Smooth muscle cell (in vitro differentiated cells): ENCODE results near the gene MGMT. TPM values are rescaled to one million over a fixed set of nuclear protein-coding genes. Genes with fewer than 3 reads are reported as not detected.

Experiments
- DNase-seq: peaks from one replicate; lab custom pipeline; 2025; ENCODE audit not compliant: unreplicated experiment; lab: John Stamatoyannopoulos, UW
- H2AFZ ChIP-seq: fragments of 200-600 bp; sonication (generic); 2 replicates; pipeline ENCODE4 v1.6.0; 2016; ENCODE audit warnings: antibody characterized with exemption, low read depth, mild to moderate bottlenecking
- H3F3A ChIP-seq: fragments of 200-600 bp; sonication (generic); 2 replicates; pipeline ENCODE4 v1.6.0; 2017; ENCODE audit warnings: antibody characterized with exemption, low read depth
- H3K27ac ChIP-seq: fragments of 200-600 bp; sonication (generic); 2 replicates; pipeline ENCODE4 v1.5.1; 2016; ENCODE audit warnings: low read depth, mild to moderate bottlenecking
- H3K27me3 ChIP-seq: fragments of 200-600 bp; sonication (generic); 2 replicates; pipeline ENCODE4 v1.6.1; 2016; ENCODE audit warnings: low read depth, mild to moderate bottlenecking
- H3K36me3 ChIP-seq: fragments of 200-600 bp; sonication (generic); 2 replicates; pipeline ENCODE4 v1.5.1; 2016; ENCODE audit warnings: low read depth
- H3K4me1 ChIP-seq: fragments of 200-600 bp; sonication (generic); 2 replicates; pipeline ENCODE4 v1.5.1; 2016; ENCODE audit warnings: low read depth
- H3K4me2 ChIP-seq: fragments of 200-600 bp; sonication (generic); 2 replicates; pipeline ENCODE4 v1.6.0; 2016; ENCODE audit warnings: mild to moderate bottlenecking
- H3K4me3 ChIP-seq: fragments of 200-600 bp; sonication (generic); 2 replicates; pipeline ENCODE4 v1.5.1; 2016; ENCODE audit warnings: mild to moderate bottlenecking
- H3K79me2 ChIP-seq: fragments of 200-600 bp; sonication (generic); 2 replicates; pipeline ENCODE4 v1.6.0; 2016; ENCODE audit warnings: low read depth, mild to moderate bottlenecking
- H3K9ac ChIP-seq: fragments of 200-600 bp; sonication (generic); 2 replicates; pipeline ENCODE4 v1.6.0; 2016; ENCODE audit warnings: low read depth
- H3K9me3 ChIP-seq: fragments of 200-600 bp; sonication (generic); replicated peaks from 2 replicates; pipeline ENCODE4 v1.5.1; 2016; ENCODE audit warnings: low read depth
- H4K20me1 ChIP-seq: fragments of 200-600 bp; sonication (generic); 2 replicates; pipeline ENCODE4 v1.6.0; 2016; ENCODE audit warnings: low read depth
- CTCF ChIP-seq: fragments of 200-600 bp; sonication (generic); IDR thresholded peaks from 2 replicates; pipeline ENCODE4 v1.5.1; 2017; ENCODE audit warnings: borderline replicate concordance, mild to moderate bottlenecking, antibody characterized with exemption; ENCODE audit not compliant: insufficient read depth, poor library complexity, severe bottlenecking
- WGBS: methylation state at CpG from one replicate; pipeline ENCODE4 v1.1.7; 2016; ENCODE audit warnings: low lambda C conversion rate; 5-methylcytosine and 5-hydroxymethylcytosine counted together
- polyA plus RNA-seq: library from polyadenylated mRNA; unstranded; fragments of >200 nt; fragmentation: Nextera tagmentation; extraction: Ambion mirVana; gene quantifications from 2 replicates; pipeline ENCODE4 v1.2.1, GENCODE V29; 2016
- total RNA-seq: library from RNA; depleted of rRNA; stranded (reverse); fragments of >200 nt; gene quantifications from 2 replicates; pipeline ENCODE4 v1.2.3, GENCODE V29; 2014

Gene MGMT
- total and polyA plus RNA-seq, 2 experiments from 2014 or later = 21.0 to 33.0 TPM

GRCh38 chr10:129507216-129507889 is 40.3 kb downstream of the MGMT start:
- Histone ChIP-seq H3K4me1 (no peaks in the 10 kb centered on the region), H3K4me3 (no peak overlapping the region), H3K9me3 (no peaks in the 10 kb centered on the region), H3K9ac (no peak overlapping the region), H2AFZ (no peak overlapping the region), H3K27ac (no peak overlapping the region), H3K79me2 (no peaks in the 10 kb centered on the region), H3K4me2 (no peak overlapping the region), H3F3A (no peaks in the 10 kb centered on the region), H4K20me1 (peaks cover 8% of the 10 kb centered on the region), H3K36me3 (no peaks in the 10 kb centered on the region), H3K27me3 (no peaks in the 10 kb centered on the region)
- 76% methylated on average over 12 of the region's 12 CpGs for WGBS
- no peak for TF ChIP-seq CTCF
- no peak for DNase-seq

DNA sequence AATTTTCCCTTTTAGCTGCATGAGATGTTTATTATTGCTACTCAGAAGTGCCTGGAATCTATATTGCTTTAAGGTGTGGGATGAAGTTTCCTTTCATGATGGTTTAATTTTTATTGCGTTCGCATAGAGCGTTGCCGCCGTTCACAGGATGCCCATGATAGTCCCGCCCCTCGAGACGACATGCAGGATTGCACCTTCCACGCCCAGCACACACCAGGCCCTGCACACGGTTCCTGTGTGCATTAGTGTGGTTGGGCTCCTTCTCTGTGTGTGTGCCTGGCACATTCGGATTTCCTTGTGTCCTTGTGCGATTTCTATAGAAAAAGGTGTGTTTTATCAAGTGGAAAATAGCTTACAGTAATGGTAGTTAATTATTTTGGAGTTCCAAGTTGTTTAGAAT is 42.1 kb downstream of the MGMT start:
- H3K4me2 ChIP-seq = no peak overlapping the region
- H3K4me1 ChIP-seq = no peaks in the 10 kb centered on the region
- TF ChIP-seq CTCF = no peak
- no peaks in the 10 kb centered on the region for H3K79me2 ChIP-seq
- H4K20me1 ChIP-seq = peaks cover 8% of the 10 kb centered on the region
- no peak overlapping the region for H3K9ac ChIP-seq
- DNase-seq = no peak
- H3K4me3 ChIP-seq = no peak overlapping the region
- H3F3A ChIP-seq = no peaks in the 10 kb centered on the region
- 99% methylated on average over 12 of the region's 12 CpGs for WGBS
- no peak overlapping the region for H3K27ac ChIP-seq
- no peaks in the 10 kb centered on the region for H3K27me3 ChIP-seq
- no peaks in the 10 kb centered on the region for H3K36me3 ChIP-seq
- no peak overlapping the region for H2AFZ ChIP-seq
- H3K9me3 ChIP-seq = no peaks in the 10 kb centered on the region

DNA sequence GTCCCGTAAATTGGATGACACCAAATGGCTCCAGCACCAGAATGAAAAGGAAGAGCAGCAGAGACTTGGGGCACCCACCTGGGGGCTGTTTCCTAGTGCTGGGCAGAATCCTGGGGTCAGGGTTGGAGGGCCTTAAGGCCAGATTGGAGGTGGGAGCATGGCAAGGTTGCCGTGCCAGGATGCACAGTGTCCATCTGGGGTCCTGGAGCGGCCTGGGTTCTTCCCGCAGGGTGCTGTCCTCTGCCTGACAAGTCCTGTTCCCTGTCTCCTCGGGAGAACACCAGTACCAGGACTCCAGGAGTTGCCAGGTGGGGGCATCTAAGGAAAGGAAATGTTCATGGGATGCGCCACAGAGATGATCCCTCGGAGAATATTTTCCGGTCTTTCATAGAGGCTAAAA is 42.8 kb downstream of the MGMT start:
- peaks cover 8% of the 10 kb centered on the region for H4K20me1 ChIP-seq
- DNase-seq = no peak
- H3K4me1 ChIP-seq = no peaks in the 10 kb centered on the region
- 74% methylated on average over 8 of the region's 8 CpGs for WGBS
- H3K4me3 ChIP-seq = no peak overlapping the region
- no peaks in the 10 kb centered on the region for H3K36me3 ChIP-seq
- no peak overlapping the region for H3K9ac ChIP-seq
- TF ChIP-seq CTCF = no peak
- no peaks in the 10 kb centered on the region for H3K27me3 ChIP-seq
- H3K27ac ChIP-seq = no peak overlapping the region
- H2AFZ ChIP-seq = no peak overlapping the region
- no peaks in the 10 kb centered on the region for H3K9me3 ChIP-seq
- H3K4me2 ChIP-seq = no peak overlapping the region
- no peaks in the 10 kb centered on the region for H3F3A ChIP-seq
- no peaks in the 10 kb centered on the region for H3K79me2 ChIP-seq

GRCh38 chr10:129511086-129511485 is 44.0 kb downstream of the MGMT start:
- Histone ChIP-seq H4K20me1 (peaks cover 8% of the 10 kb centered on the region), H3K4me3 (no peak overlapping the region), H3K9me3 (no peaks in the 10 kb centered on the region), H3F3A (no peaks in the 10 kb centered on the region), H3K9ac (no peak overlapping the region), H3K4me2 (no peak overlapping the region), H3K27me3 (no peaks in the 10 kb centered on the region), H3K27ac (no peak overlapping the region), H3K36me3 (no peaks in the 10 kb centered on the region), H3K79me2 (no peaks in the 10 kb centered on the region), H3K4me1 (no peaks in the 10 kb centered on the region), H2AFZ (no peak overlapping the region)
- DNase-seq = no peak
- 96% methylated on average over 13 of the region's 13 CpGs for WGBS
- no peak for TF ChIP-seq CTCF
